HUES6 (cell line): ENCODE data around the gene SOX18.
"Not testable (repeated sequence)": the region's sequence is repeated elsewhere in the genome, so short reads cannot be mapped to it uniquely, and the experiment has no call there.

Source experiments
- H3K27ac ChIP-seq: 2 replicates; pipeline ENCODE4 v1.7.0; 2013; ENCODE audit warnings: low read depth, mild to moderate bottlenecking, low read length, inconsistent platforms
- H3K27me3 ChIP-seq: 2 replicates; pipeline ENCODE4 v1.6.1; 2013; ENCODE audit warnings: low read length; ENCODE audit not compliant: control insufficient read depth, insufficient read depth
- H3K36me3 ChIP-seq: 2 replicates; pipeline ENCODE4 v1.6.1; 2013; ENCODE audit warnings: low read length; ENCODE audit not compliant: control insufficient read depth, insufficient read depth
- H3K4me1 ChIP-seq: 2 replicates; pipeline ENCODE4 v1.6.1; 2013; ENCODE audit warnings: low read length; ENCODE audit not compliant: control insufficient read depth, insufficient read depth
- H3K4me3 ChIP-seq: 2 replicates; pipeline ENCODE4 v1.5.1; 2013; ENCODE audit warnings: low read depth, low read length
- H3K9ac ChIP-seq: one replicate; pipeline ENCODE4 v1.6.1; 2013; ENCODE audit warnings: mild to moderate bottlenecking, low read length
- H3K9me3 ChIP-seq: 2 replicates; pipeline ENCODE4 v1.6.1; 2013; ENCODE audit warnings: low read depth, low read length; ENCODE audit not compliant: control insufficient read depth, insufficient read depth

SOX18 gene

GRCh38 chr20:64088586-64088985, 39.1 kb upstream of the SOX18 start:
- not testable (repeated sequence) for H3K36me3 ChIP-seq, H3K9me3 ChIP-seq, H3K4me3 ChIP-seq, H3K9ac ChIP-seq, H3K4me1 ChIP-seq, H3K27ac ChIP-seq
- peaks cover 66% of the 10 kb centered on the region for H3K27me3 ChIP-seq

GRCh38 chr20:64087226-64087825, 37.9 kb upstream of the SOX18 start:
- H3K27ac ChIP-seq, H3K9ac ChIP-seq, H3K4me3 ChIP-seq, H3K9me3 ChIP-seq, H3K36me3 ChIP-seq: not testable (repeated sequence)
- peaks cover 15% of the 10 kb centered on the region for H3K4me1 ChIP-seq
- H3K27me3 ChIP-seq: peaks cover 68% of the 10 kb centered on the region

GRCh38 chr20:64086801-64087200, 37.4 kb upstream of the SOX18 start:
- no peak overlapping the region for H3K4me3 ChIP-seq
- H3K9me3 ChIP-seq: no peaks in the 10 kb centered on the region
- peaks cover 70% of the 10 kb centered on the region for H3K27me3 ChIP-seq
- no peak overlapping the region for H3K9ac ChIP-seq
- H3K36me3 ChIP-seq: no peaks in the 10 kb centered on the region
- H3K4me1 ChIP-seq: peaks cover 14% of the 10 kb centered on the region
- no peak overlapping the region for H3K27ac ChIP-seq

GRCh38 chr20:64084685-64085152, 35.3 kb upstream of the SOX18 start:
- no peak overlapping the region for H3K27ac ChIP-seq
- no peaks in the 10 kb centered on the region for H3K9me3 ChIP-seq
- H3K9ac ChIP-seq: no peak overlapping the region
- peaks cover 20% of the 10 kb centered on the region for H3K4me1 ChIP-seq
- peak overlapping the region; percentile 76 for H3K4me3 ChIP-seq
- H3K27me3 ChIP-seq: peaks cover 78% of the 10 kb centered on the region
- no peaks in the 10 kb centered on the region for H3K36me3 ChIP-seq

- Histone ChIP-seq H3K27ac (no peak within 1 kb of the TSS), H3K4me1 (peaks cover 22% of the 10 kb centered on the region), H3K36me3 (no peaks in the 10 kb centered on the region), H3K9me3 (no peaks in the 10 kb centered on the region), H3K27me3 (peaks cover 71% of the 10 kb centered on the region), H3K4me3 (peak within 1 kb of the TSS; percentile 76), H3K9ac (peak within 1 kb of the TSS; percentile 52)
Observed at GRCh38 chr20:64083804-64084684, 34.6 kb upstream of the SOX18 start, which contains the start of gene LKAAEAR1. Gene LKAAEAR1, minus strand, starts transcription at chr20:64084398. Its CDS starts 179 bp downstream, at chr20:64084219.

GRCh38 chr20:64083378-64083803, 34.0 kb upstream of the SOX18 start:
- H3K9me3 ChIP-seq: no peaks in the 10 kb centered on the region
- no peak overlapping the region for H3K27ac ChIP-seq
- no peaks in the 10 kb centered on the region for H3K36me3 ChIP-seq
- H3K9ac ChIP-seq: peak overlapping the region; percentile 52
- peaks cover 27% of the 10 kb centered on the region for H3K4me1 ChIP-seq
- peaks cover 65% of the 10 kb centered on the region for H3K27me3 ChIP-seq
- H3K4me3 ChIP-seq: peak overlapping the region; percentile 76

- Histone ChIP-seq H3K4me1 (peaks cover 31% of the 10 kb centered on the region), H3K27ac (no peak overlapping the region), H3K9me3 (no peaks in the 10 kb centered on the region), H3K36me3 (no peaks in the 10 kb centered on the region), H3K9ac (no peak overlapping the region), H3K27me3 (peaks cover 61% of the 10 kb centered on the region), H3K4me3 (peak overlapping the region; percentile 76)
Observed at GRCh38 chr20:64082820-64083377, 33.5 kb upstream of the SOX18 start.

GRCh38 chr20:64082126-64082731, 32.8 kb upstream of the SOX18 start:
- Histone ChIP-seq H3K27ac (no peak overlapping the region), H3K9me3 (no peaks in the 10 kb centered on the region), H3K36me3 (no peaks in the 10 kb centered on the region), H3K4me3 (peak overlapping the region; percentile 13; the same call in 1 of the 2 replicates), H3K27me3 (peaks cover 59% of the 10 kb centered on the region), H3K4me1 (peaks cover 31% of the 10 kb centered on the region), H3K9ac (no peak overlapping the region)

GRCh38 chr20:64081624-64081964, 32.2 kb upstream of the SOX18 start:
- peaks cover 59% of the 10 kb centered on the region for H3K27me3 ChIP-seq

GRCh38 chr20:64080813-64081623, 31.6 kb upstream of the SOX18 start:
- H3K4me3 ChIP-seq: peak overlapping the region; percentile 87
- peaks cover 56% of the 10 kb centered on the region for H3K27me3 ChIP-seq
- H3K4me1 ChIP-seq: peaks cover 31% of the 10 kb centered on the region
- no peaks in the 10 kb centered on the region for H3K9me3 ChIP-seq
- H3K9ac ChIP-seq: no peak overlapping the region
- no peaks in the 10 kb centered on the region for H3K36me3 ChIP-seq
- H3K27ac ChIP-seq: no peak overlapping the region

More at GRCh38 chr20:64081624-64081964, 32.2 kb upstream of the SOX18 start:
- peaks cover 31% of the 10 kb centered on the region for H3K4me1 ChIP-seq
- no peak overlapping the region for H3K9ac ChIP-seq
- no peaks in the 10 kb centered on the region for H3K9me3 ChIP-seq
- no peak overlapping the region for H3K27ac ChIP-seq
- H3K36me3 ChIP-seq: no peaks in the 10 kb centered on the region
- H3K4me3 ChIP-seq: no peak overlapping the region
